ENCODE results near the gene RASAL1. TPM values are rescaled to one million over a fixed set of nuclear protein-coding genes. Genes with fewer than 3 reads are reported as not detected.

Gene RASAL1
- total RNA-seq, 1 donor from 2014 or later: 0.21 TPM

DNA sequence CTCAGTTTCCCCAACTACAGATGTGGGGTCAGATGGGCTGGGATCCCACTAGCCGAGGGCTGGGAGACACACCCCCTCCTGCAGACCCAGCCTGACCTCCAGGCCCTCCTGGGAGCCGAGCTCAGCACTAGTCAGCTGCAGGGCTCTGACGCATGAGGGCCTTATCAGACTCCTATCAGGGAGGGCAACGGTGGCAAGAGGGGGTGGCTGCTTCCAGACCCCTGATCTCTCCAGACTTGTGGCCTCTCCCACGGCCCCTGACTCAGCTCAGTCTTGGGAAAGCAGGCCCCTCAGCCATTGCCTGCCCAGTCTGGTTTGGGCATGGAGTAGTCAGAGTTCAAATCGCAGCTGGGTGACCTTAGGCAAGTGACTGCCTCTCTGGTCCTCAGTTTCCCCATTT, 2.5 kb downstream of the RASAL1 start:
- peaks cover 16% of the 10 kb centered on the region for H3K27me3 Mint-ChIP-seq (ENCODE audit: unreplicated experiment)
- no peak for DNase-seq (ENCODE audit: low spot score)
- no peak overlapping the region for H3K27ac Mint-ChIP-seq (ENCODE audit: unreplicated experiment)

GRCh38 chr12:113131556-113131955, 4.0 kb downstream of the RASAL1 start:
- Mint-ChIP-seq H3K4me3 (ENCODE audit: unreplicated experiment) (no peak overlapping the region), H3K36me3 (ENCODE audit: low read depth, unreplicated experiment) (no peaks in the 10 kb centered on the region), H3K27me3 (ENCODE audit: unreplicated experiment) (peaks cover 16% of the 10 kb centered on the region), H3K4me1 (ENCODE audit: unreplicated experiment) (no peaks in the 10 kb centered on the region), H3K27ac (ENCODE audit: unreplicated experiment) (no peak overlapping the region), H3K9me3 (ENCODE audit: unreplicated experiment) (no peaks in the 10 kb centered on the region)
- no peak for DNase-seq (ENCODE audit: low spot score)
- TF ChIP-seq, protein P1, sequence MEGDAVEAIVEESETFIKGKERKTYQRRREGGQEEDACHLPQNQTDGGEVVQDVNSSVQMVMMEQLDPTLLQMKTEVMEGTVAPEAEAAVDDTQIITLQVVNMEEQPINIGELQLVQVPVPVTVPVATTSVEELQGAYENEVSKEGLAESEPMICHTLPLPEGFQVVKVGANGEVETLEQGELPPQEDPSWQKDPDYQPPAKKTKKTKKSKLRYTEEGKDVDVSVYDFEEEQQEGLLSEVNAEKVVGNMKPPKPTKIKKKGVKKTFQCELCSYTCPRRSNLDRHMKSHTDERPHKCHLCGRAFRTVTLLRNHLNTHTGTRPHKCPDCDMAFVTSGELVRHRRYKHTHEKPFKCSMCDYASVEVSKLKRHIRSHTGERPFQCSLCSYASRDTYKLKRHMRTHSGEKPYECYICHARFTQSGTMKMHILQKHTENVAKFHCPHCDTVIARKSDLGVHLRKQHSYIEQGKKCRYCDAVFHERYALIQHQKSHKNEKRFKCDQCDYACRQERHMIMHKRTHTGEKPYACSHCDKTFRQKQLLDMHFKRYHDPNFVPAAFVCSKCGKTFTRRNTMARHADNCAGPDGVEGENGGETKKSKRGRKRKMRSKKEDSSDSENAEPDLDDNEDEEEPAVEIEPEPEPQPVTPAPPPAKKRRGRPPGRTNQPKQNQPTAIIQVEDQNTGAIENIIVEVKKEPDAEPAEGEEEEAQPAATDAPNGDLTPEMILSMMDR (IDR thresholded peaks at IDR 0.05; ENCODE audit: unreplicated experiment): no peak

More for the DNA sequence above, 2.5 kb downstream of the RASAL1 start:
- no peak overlapping the region for H3K4me3 Mint-ChIP-seq (ENCODE audit: unreplicated experiment)
- H3K36me3 Mint-ChIP-seq (ENCODE audit: low read depth, unreplicated experiment): no peaks in the 10 kb centered on the region
- no peaks in the 10 kb centered on the region for H3K4me1 Mint-ChIP-seq (ENCODE audit: unreplicated experiment)
- TF ChIP-seq, protein P1 (IDR thresholded peaks at IDR 0.05; ENCODE audit: unreplicated experiment): no peak
- H3K9me3 Mint-ChIP-seq (ENCODE audit: unreplicated experiment): no peaks in the 10 kb centered on the region

GRCh38 chr12:113130457-113131135, 5.0 kb downstream of the RASAL1 start:
- no peaks in the 10 kb centered on the region for H3K36me3 Mint-ChIP-seq (ENCODE audit: low read depth, unreplicated experiment)
- TF ChIP-seq, protein P1 (IDR thresholded peaks at IDR 0.05; ENCODE audit: unreplicated experiment): no peak
- H3K4me3 Mint-ChIP-seq (ENCODE audit: unreplicated experiment): no peak overlapping the region
- H3K4me1 Mint-ChIP-seq (ENCODE audit: unreplicated experiment): no peaks in the 10 kb centered on the region
- no peaks in the 10 kb centered on the region for H3K9me3 Mint-ChIP-seq (ENCODE audit: unreplicated experiment)
- peaks cover 13% of the 10 kb centered on the region for H3K27me3 Mint-ChIP-seq (ENCODE audit: unreplicated experiment)
- no peak for DNase-seq (ENCODE audit: low spot score)
- H3K27ac Mint-ChIP-seq (ENCODE audit: unreplicated experiment): no peak overlapping the region

DNA sequence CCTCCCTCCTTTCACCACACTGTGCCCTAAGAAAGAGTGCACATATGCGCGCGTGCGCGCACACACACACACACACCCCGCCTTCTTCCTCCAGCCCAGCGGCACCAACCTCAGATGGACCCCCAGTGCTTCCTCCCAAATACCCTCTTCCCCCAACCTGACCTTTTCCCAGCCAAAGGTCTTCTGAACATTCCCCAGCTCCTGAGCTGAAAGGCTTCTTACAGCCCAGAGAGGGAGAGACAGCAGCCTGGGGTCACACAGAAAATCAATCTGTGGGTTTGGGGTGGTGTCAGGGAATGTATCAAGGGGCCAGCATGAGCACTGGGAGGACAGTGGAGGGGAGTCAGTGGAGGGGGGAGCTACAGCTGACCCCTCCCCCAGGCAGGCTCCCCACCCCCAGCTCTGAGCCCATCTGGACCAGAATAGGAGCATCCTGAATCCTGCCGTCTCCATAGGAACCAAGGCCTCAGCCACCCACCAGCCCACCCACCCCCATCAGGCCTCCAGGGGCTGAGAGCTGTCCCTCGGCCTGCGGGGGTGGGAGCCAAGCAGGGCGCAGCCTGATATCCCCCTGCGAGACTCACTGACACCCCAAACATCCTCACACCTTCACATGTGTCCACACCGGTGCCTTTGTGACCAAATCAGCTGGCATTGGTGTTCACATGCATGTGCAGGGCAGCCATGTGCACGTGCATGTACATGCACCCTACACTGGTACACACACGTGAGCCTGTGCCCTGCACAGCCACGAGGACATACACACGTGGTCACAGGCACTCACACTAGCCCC, 5.7 kb downstream of the RASAL1 start:
- Mint-ChIP-seq H3K27ac (ENCODE audit: unreplicated experiment) (no peak overlapping the region), H3K27me3 (ENCODE audit: unreplicated experiment) (peaks cover 11% of the 10 kb centered on the region), H3K4me1 (ENCODE audit: unreplicated experiment) (no peaks in the 10 kb centered on the region), H3K9me3 (ENCODE audit: unreplicated experiment) (no peaks in the 10 kb centered on the region), H3K36me3 (ENCODE audit: low read depth, unreplicated experiment) (no peaks in the 10 kb centered on the region), H3K4me3 (ENCODE audit: unreplicated experiment) (no peak overlapping the region)
- no peak for DNase-seq (ENCODE audit: low spot score)
- TF ChIP-seq, protein P1 (IDR thresholded peaks at IDR 0.05; ENCODE audit: unreplicated experiment): no peak

All from endothelial cell (in vitro differentiated cells).